ENCODE results near the gene LYRM4.

LYRM4 gene

DNA sequence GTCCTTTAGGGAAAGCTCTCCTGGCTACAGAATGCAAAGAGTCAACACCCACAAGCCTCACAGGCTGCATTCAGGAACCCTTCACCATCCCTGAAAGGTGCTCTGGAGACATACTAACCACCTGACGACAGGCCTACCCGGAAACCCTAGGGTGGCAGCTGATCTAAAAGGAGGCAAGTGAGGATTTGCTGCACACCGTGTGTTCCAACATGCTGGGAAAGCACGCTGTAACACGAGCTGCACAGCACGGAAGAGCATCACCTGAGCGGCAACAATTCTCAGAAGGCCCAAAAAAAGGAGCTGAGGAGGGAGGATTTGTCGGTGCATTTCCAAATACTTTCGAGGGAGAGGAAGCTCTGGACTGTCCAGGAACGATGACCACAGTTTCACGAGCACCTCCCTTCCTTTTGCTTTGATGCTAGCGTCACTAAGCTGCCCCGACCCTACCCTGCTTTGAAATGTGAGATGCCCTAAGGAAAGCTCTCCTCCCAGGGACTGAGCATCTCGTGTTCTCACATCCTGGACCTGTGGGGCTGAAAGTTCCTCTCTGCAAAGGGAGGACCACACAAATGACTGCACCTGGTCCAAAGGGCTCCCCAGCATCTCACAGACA, 88.6 kb downstream of the LYRM4 start:
- DNase-seq, result no peak

DNA sequence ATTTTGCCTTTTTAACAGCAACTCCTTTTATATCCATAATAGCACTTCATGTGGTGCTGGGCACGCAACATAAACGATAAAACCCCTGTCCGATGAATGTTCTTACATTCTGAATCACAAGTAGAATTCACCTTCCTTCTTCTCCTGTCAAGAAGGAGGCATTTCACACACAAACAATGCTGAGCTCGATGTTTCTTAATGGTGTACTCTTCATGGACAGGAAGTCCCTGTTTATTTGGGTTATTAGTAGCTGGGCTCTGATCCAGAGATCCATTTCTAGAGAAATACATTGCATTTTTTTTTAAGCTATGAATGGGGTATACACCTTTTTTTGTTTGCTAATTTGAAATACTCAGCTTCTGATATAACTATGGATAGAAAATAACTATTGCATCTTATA, 93.2 kb downstream of the LYRM4 start:
- no peak for DNase-seq

DNA sequence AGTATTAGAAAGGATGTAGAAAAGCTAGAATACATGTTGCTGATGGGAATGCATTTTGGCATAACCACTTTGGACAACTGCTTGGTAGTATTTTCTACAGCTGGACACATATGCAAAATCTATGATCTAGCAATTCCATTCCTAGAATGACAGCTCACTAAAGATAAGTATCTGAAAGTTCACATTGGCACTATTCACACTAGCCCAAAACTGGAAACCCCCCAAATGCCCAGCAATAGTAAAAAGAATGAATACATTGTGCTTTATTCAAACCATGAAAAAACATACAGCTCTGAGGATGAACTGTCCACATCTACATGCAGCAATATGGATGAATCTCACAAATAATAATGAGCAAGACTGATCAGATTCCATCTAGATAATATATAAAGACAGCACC, 96.7 kb downstream of the LYRM4 start:
- no peak for DNase-seq

DNA sequence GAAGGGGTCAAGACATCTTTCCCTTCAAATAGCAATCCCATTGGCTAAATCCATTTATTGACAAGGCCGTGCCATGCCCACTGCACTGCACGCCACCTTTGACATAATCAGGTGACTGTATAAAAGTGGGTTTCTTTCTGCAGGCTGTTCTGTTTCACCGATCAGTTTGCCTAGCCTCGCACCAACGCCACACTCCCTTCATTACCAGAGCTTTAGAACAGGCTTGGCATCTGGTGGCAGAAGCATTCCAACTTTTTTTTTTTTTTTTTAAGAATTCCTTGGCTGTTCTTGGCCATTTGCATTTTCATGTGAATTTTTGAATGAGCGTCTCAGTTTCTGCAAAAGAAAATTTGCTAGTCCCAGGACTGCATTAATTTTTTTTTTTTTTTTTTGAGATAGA, 97.5 kb downstream of the LYRM4 start:
- DNase-seq, result no peak

DNA sequence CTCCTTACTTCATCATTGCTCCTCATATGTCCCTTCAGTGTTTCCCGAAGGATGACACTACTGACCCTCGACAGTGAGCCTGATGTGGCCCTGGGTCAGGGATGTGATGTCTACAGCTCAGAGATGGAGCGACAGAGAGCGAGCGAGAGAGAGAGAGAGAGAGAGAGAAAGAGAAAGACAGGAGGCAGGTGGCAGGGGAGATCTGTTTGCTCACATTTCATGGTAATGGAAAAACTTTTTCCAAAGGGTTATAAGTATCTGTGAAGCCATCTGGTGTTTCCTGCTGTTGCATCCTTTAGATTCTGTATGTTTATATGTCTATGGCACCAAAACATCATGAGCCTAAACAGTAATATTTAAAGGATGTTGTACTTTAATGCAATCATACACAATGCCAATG, 98.4 kb downstream of the LYRM4 start:
- DNase-seq, result no peak

DNA sequence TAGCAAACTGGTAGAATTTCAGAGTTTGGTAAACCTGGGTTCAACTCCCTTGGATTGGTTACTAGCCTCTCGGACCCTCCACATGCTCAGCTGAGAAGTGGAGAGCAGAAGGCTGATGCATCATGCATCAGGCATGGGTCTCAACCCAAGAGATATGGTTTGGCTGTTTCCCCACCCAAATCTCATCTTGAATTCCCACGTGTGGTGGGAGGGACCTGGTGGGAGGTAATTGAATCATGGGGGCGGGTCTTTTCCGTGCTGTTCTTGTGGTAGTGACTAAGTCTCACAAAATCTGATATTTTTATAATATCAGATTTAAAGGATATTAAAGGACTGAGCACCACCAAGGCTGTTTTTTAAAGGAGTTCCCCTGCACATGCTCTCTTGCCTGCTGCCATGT, 100.5 kb downstream of the LYRM4 start:
- no peak for DNase-seq

DNA sequence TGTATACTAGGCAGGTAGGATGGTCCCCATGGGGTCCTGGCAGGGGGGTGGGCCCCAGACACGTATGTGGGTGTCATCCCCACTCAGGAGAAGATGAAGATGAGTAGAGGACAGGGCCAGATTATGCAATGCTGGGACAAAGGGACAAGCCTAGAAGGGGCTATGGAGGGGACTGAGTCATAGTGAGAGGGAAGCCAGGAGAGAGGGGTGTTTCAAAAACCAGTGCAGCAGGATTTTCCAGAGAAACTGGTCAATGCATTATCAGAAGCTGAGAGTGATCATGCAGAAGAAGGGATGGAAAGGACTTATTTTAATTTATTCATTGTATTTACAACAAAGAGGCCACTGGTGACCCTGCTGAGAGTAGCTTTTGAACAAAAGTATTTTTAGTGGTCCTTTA, 101.6 kb downstream of the LYRM4 start:
- DNase-seq, result no peak

DNA sequence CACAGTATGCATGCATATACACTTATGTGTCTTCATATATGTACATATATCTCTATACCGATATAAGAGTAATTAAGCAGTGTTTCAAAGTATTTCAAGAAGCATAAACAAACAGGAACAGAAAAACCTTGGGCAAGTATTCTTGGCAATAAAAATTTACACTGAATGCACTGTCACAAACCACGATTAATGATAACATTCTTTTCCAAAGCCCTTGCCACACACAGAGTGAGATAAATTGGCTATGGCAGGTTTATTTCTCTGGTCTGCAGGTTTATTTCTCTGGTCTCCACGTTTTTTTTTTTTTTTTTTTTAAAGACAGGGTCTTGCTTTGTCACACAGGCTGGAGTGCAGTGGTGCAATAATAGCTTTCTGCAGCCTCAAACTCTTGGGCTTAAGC, 102.6 kb downstream of the LYRM4 start:
- no peak for DNase-seq

DNA sequence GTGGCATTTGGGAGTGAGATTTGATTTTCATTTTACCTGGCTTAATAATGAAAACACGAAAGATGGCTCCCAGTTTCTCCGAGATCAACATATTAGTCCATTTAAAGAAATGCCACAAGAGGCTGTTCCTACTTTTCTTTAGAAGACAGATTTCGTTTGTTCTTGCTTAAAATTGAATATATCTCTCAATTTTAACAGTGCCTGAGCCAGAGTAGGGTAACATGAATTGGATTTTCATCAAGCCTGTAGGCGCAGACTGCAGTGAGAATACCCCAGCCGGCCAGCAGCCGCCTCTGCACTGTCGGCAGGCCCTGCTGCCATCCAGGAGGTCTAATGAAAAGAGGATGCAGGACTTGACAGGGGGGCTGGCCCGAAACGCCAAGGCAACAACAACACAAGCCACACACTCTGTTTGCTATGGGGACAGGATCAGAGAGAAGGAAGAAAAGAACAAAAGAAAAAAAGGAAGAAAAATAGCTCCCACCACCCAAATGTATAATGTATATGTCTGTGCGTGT, 103.1 kb downstream of the LYRM4 start:
- DNase-seq, result no peak

DNA sequence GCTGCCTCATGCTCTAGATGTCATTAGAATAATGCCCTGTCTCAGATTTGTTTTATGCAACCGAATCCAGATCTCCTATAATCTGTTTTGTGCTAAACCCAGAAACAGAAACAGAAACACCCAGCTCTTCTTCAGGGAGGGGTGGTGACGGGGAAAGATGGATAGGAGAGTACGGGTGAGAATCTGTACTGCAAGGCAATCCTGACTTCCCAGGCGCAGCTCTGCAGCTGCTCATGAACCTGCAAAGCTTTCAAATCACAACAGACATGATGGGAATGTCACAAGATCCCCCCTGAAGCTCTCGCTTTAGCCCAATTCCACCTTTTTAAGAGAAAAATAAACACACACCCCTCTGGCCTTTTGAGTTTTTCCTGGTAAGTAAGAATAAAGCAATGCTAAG, 104.1 kb downstream of the LYRM4 start:
- DNase-seq, result no peak

DNA sequence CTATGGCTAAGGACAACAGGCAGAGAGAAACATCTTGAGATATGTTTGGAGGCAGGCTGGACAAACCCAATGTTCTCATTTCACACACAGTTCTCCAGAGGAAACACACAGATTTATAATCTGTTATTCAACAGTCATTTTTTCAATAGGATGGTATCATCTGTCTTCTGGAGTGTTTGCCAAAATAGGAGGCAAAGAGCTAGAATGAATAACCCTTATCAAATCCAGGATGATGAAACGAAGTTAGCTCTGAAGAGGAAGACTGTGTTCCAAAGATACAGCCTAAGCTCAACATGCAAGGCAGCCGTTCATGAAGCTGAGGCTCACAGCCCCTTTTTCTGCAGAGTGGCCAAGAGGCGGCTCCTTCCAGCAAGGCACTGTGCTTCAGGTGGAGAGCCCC, 104.8 kb downstream of the LYRM4 start:
- no peak for DNase-seq

DNA sequence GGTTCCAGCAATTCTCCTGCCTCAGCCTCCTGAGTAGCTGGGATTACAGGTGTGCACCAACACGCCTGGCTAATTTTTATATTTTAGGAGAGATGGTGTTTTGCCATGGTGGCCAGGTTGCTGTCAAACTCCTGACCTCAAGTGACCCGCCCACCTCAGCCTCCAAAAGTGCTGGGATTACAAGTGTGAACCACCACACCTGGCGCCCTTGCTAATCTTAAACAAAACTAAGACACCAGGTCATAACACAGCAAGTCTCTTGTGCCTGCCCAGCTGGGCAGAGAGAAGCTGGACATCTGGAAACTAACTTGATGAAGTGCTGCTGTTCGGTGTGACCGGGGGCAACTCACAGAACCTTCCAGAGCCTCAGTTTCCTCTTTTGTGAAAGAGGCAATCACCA, 107.6 kb downstream of the LYRM4 start:
- no peak for DNase-seq

DNA sequence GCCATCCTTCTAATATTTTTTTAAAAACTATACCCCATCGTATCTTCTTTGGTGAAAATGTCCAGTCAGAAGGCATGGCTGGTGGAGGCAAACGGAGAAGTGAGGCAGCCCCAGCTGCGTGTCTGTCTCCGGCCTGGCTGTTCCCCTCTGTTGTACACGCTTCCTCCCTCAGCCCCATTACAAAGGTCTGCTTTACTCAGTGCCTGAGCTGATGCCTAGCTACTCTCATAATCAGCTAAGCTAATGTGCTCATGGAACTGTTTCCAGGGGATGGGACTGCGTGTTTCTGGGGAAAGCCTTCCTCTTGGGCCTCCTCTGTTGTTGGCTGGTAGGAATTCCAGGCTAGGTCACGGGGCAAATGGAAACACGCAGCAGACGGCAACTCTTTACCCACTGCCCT, 108.3 kb downstream of the LYRM4 start:
- no peak for DNase-seq

DNA sequence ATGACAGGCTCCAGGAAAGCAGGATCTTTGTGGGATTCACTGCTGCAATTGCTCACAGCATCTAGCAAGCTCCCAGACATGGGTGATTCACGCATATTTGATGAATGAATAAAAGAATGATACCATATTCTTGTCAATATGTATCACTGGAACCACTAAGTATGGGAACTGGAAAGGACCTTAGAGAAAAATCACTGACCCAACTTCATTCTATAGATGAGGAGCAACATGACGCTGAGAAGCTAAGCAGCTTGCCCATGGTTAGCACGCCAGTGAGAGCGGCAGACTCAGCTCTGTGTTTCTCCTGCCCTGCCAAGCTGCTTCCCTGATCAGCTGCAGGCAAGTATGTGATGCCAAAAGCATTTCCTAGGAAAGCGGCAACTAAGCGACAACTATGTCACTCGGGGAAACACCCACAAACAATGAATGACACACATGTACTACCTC, 108.8 kb downstream of the LYRM4 start:
- no peak for DNase-seq

DNA sequence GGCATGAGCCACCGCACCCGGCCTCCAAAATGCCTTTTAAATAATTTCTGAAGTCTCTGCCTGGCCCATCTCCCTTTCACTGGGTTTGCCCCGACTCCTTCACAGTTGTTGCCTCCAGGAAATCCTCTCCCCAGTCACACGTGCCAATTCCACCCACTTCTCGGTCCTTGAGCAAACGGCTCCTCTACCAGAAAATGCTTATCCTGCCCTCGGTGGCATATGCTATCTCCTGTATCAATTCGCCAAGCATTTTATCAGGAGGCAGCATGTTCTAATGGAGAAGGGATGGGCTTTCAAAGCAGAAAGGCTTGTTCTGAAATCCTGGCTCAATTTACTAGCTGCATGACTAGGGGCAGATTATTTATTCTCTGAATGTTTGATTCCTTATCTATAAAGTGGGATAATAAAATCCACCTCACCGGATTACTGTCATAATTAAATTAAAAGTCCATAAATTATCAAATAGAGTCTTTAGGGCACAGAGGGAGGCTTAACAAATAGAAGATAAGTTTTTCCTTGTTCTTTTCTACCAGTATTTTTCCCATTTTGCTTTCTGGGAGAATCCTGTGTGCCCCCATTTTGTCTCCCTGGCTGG, 109.3 kb downstream of the LYRM4 start:
- DNase-seq, result no peak

DNA sequence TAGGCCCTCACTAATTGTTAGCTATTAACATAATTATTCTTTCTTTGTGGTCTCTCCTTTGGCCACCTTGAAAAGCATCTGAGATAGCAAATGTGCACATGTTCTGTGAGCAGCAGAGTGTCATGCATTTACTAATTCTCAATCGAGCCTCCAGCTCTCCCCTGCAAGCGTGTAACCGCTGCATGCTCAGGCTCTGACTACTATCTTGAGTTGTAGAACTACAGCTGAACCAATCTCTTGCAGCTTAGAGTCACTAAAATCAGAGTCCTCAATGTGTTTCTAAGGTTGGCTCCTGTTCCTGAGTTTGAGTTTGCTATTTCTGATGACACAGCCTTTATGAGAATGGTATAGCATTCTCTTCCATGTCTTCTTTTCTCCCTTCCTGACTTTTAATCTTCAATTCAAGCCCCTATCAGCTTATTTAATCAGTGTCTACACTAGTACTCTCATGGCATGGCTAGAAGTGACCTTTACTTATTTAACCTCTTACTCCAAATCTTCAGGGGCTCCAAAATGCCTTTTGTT, 110.1 kb downstream of the LYRM4 start:
- no peak for DNase-seq

DNA sequence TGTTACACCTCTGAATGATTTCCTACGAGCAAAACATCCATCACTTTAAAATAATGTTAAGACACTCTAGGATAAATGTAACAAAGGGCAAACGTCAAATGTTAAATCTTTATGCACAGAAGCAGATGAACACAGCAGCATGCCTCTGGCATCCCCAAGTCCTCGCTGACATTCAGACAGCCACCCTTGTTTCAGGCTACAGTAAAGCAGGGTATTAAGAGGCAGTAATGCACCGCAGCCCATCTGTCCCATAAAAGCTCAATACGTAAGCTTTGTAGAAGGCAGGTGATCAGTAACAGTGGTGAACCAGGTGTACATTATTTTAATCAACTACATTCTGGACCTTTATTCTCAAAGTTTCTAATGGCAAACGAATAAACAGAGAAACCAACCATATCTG, 110.9 kb downstream of the LYRM4 start:
- no peak for DNase-seq

DNA sequence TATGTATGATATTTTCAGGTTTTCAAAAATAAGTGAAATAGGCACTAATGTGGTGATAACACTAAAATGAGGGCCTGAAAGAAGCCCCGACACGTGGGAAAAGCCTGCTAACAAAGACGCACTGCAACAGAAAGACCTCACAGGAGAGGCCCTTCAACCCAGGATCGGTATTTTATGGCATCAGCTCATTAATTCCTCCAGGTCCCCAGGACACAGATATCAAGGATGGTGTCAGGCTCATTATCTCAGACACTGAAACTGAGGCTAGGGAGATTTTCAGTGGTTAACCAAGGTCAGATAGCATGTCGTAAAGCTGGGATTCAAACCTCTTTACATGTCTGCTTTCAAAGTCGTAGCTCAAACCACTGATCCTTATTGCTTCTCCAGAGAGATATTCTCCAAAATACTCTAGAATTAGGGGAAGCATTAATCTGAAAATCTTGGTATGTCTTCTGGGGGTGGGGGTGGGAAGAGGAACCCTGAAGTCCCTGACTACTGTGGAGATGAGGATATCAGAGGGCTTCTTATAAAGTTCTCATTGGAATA, 111.5 kb downstream of the LYRM4 start:
- DNase-seq, result no peak

DNA sequence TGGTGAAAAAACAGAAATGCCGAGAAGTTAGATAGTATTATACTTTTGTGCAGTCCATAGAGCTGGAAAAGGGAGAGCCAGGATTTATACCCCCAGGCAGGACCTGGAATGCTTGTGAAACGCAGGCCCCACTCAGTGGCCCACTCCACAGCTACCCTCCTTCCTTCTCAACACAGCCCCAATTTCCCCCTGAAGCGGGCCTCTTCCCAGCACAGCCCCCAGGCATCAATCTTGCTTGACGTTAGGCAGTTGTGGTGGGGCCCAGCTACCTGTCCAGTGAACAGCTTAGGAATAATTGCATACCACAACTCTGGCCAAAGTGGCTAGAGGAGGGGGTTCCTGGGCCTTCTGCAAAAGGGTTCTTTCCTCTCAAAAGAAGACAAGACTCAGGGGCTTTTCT, 114.4 kb downstream of the LYRM4 start:
- DNase-seq, result no peak

DNA sequence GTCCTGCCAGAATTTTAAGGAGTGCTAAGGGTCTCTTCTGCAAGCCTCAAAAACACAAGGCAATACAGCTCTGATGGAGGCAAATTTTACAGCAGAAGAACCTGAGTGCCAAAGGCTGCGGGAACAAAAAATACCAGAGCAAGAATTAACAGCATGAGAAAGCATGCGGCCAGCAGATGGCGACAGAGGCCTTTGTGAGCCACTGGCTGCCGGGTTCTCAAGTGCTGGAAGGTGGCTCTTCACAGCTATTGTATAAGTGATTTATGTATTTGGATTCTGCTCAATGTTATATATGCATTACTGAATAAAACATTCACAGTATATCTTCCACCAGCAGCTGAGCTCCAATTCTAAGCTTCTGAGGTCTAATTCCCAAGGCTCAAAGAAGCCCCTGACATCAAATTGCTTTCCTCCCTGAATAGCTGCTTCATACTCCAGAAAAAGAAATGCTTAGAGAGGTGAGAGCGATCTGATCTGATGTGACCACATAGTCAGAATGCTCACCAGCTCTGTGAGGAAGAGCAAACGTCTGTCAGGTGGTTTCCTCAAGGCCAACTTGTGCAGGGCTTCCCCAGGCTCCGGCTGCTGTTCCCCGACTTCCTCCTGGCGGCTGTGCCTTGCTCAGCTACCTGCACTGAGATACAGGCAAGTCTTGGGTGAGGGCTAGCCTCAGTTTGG, 117.0 kb downstream of the LYRM4 start:
- peak; percentile 16 to 55 for DNase-seq

DNA sequence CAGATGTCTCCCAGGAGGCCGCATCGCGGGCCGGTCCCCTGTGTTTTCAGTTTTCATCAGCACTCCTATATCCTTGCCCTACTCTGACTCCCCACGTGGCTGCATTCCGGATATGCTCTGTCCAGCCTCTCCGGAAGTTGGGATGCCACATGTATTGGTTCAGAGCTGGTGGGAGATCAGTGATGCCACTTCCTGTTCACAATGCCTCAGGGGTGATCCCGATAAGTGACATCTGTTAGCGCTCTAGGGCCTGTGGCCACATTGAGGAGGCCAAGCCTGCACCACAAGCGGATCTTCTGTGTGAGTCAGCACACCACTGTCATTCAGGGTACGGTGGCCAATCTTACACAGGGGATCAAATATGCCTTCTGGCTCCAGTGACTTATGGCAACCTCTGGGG, 117.8 kb downstream of the LYRM4 start:
- DNase-seq, result no peak

DNA sequence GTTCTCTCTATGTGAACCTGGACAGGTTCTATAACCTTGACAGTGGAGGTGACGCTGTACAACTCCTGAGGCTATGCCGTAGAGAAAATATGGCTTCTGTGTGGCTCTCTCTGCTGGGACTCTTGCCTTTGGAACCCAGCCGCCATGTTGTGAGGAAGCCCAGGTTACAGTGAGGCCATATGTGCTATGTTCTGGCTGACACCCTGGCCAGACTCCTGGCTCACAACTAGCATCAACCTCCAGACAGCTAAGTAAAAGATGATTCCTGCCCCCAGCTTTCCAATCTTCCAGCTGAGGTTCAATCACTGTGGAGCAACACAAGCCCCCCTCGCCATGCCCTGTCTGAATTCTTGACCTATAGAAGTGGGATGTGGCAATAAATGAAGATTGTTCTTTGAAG, 118.6 kb downstream of the LYRM4 start:
- DNase-seq, result no peak

DNA sequence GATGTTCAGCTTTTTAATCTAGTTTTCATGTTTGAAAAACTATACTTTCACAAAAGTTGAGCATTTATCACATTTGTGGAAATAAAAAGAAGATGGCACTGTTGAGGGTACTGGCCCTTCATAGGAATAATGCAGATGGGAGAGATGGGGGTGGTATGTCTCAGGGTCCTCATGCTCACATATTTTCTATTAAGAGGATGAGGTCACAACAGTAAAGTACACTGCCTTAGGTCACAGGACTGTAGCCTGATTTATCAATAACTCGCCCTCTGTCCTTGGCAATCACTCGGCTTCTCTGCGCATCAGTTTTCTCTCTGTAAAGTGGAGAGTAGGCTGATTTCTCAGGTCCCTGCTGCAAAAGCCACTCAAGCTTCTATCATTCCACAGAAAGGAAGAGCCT, 119.7 kb downstream of the LYRM4 start:
- DNase-seq, result no peak

Data from cerebellar nuclear complex (tissue), 1 donor.